SK-N-SH (cell line): Measurements from ENCODE around the gene ZMIZ1. TPM values are rescaled to one million over a fixed set of nuclear protein-coding genes. Genes with fewer than 3 reads are reported as not detected.

Experiments
- CTCF ChIA-PET: fragments of 300-600, 350-600 bp; formaldehyde crosslinking; extraction: SDS; loops from one replicate; lab custom pipeline; 2021; lab: Yijun Ruan, JAX
- POLR2A ChIA-PET: fragments of 350-600 bp; sonication (Branson Sonifier 250); formaldehyde crosslinking; extraction: SDS; loops from one replicate; lab custom pipeline; 2020; ENCODE audit warnings: antibody characterized with exemption, inconsistent platforms; lab: Yijun Ruan, JAX
- DNase-seq: peaks from one replicate; pipeline ENCODE4 v3.0.0; 2012
- H2AFZ ChIP-seq: fragments of 200-600 bp; sonication (generic); 2 replicates; pipeline ENCODE4 v1.8.1; 2016; ENCODE audit warnings: antibody characterized with exemption, mild to moderate bottlenecking, low read depth
- H3F3A ChIP-seq: fragments of 200-600 bp; sonication (generic); replicated peaks from 2 replicates; pipeline ENCODE3; 2016; ENCODE audit warnings: antibody characterized with exemption, mild to moderate bottlenecking; ENCODE audit not compliant: insufficient read depth
- H3K27ac ChIP-seq, 2 experiments: fragments of 200-500 bp in 1 of 2; fragments of 200-600 bp in 1 of 2; sonication (Bioruptor generic) in 1 of 2; sonication (generic), shearing (Covaris generic) in 1 of 2; 2 replicates each; pipeline versions ENCODE4 v1.5.1 to v1.6.1; 2014 to 2016; ENCODE audit warnings: low read depth in 2 of 2, inconsistent platforms in 1 of 2, low read length in 1 of 2, mild to moderate bottlenecking in 1 of 2, mixed read lengths in 1 of 2
- H3K27me3 ChIP-seq: fragments of 200-600 bp; sonication (generic), shearing (Covaris generic); 2 replicates; pipeline ENCODE4 v1.6.1; 2016; ENCODE audit warnings: mixed run types; ENCODE audit not compliant: insufficient read depth
- H3K36me3 ChIP-seq, 2 experiments: fragments of 200-500 bp in 1 of 2; fragments of 200-600 bp in 1 of 2; sonication (Bioruptor generic) in 1 of 2; sonication (generic) in 1 of 2; replicated peaks in 1 of 2; 2 replicates each; pipeline versions ENCODE3 to v1.5.1; 2014 to 2016; ENCODE audit warnings: low read length in 1 of 2, mild to moderate bottlenecking in 1 of 2; ENCODE audit not compliant: insufficient read depth in 2 of 2, control insufficient read depth in 1 of 2
- H3K4me1 ChIP-seq, 2 experiments: fragments of 200-500 bp in 1 of 2; fragments of 200-600 bp in 1 of 2; sonication (Bioruptor generic) in 1 of 2; sonication (generic), shearing (Covaris generic) in 1 of 2; 2 replicates each; pipeline versions ENCODE4 v1.5.1 to v1.6.1; 2014 to 2016; ENCODE audit warnings: low read depth in 1 of 2, low read length in 1 of 2, mixed run types in 1 of 2; ENCODE audit not compliant: insufficient read depth in 2 of 2, control insufficient read depth in 1 of 2
- H3K4me2 ChIP-seq: fragments of 200-600 bp; sonication (generic), shearing (Covaris generic); 2 replicates; pipeline ENCODE4 v1.6.1; 2017; ENCODE audit warnings: mixed run types
- H3K4me3 ChIP-seq, 2 experiments: fragments of 200-500 bp in 1 of 2; fragments of 200-600 bp in 1 of 2; sonication (Bioruptor generic) in 1 of 2; sonication (generic), shearing (Covaris generic) in 1 of 2; 2 replicates each; pipeline versions ENCODE4 v1.5.1 to v1.8.1; 2014 to 2016; ENCODE audit warnings: low read depth in 2 of 2, inconsistent platforms in 1 of 2, low read length in 1 of 2, mild to moderate bottlenecking in 1 of 2, mixed read lengths in 1 of 2, moderate library complexity in 1 of 2
- H3K79me2 ChIP-seq: fragments of 200-600 bp; sonication (generic); 2 replicates; pipeline ENCODE4 v1.8.1; 2017; ENCODE audit warnings: mild to moderate bottlenecking; ENCODE audit not compliant: insufficient read depth
- H3K9ac ChIP-seq: fragments of 200-600 bp; sonication (generic); 2 replicates; pipeline ENCODE4 v1.6.1; 2017; ENCODE audit warnings: mixed run types
- H3K9me2 ChIP-seq: fragments of 200-600 bp; sonication (generic); 2 replicates; pipeline ENCODE4 v1.6.1; 2017; ENCODE audit warnings: mixed run types
- H3K9me3 ChIP-seq: fragments of 200-600 bp; sonication (generic); 2 replicates; pipeline ENCODE4 v1.6.1; 2017; ENCODE audit warnings: mixed run types, mild to moderate bottlenecking, moderate library complexity
- H4K20me1 ChIP-seq: fragments of 200-600 bp; sonication (generic); 2 replicates; pipeline ENCODE4 v1.6.1; 2017; ENCODE audit warnings: mild to moderate bottlenecking, mixed run types; ENCODE audit not compliant: insufficient read depth
- CHD2 ChIP-seq: fragments of 150-350 bp; IDR thresholded peaks from 2 replicates; pipeline ENCODE4 v1.6.1; 2018; ENCODE audit warnings: low read length; ENCODE audit not compliant: partially characterized antibody
- EP300 ChIP-seq, 2 experiments: IDR thresholded peaks; 2 replicates each; pipeline versions ENCODE4 v1.4.0 to v1.6.1; 2012; ENCODE audit warnings: borderline replicate concordance in 1 of 2, low read depth in 1 of 2, low read length in 1 of 2
- EZH2phosphoT487 ChIP-seq: fragments of 200-600 bp; sonication (generic); IDR thresholded peaks from 2 replicates; pipeline ENCODE4 v1.6.1; 2017; ENCODE audit warnings: low read depth, mixed run types, mild to moderate bottlenecking, antibody characterized with exemption, moderate library complexity, borderline replicate concordance
- FOSL2 ChIP-seq: IDR thresholded peaks from 2 replicates; pipeline ENCODE4 v1.4.0; 2012; ENCODE audit warnings: low read depth, mild to moderate bottlenecking, moderate library complexity, borderline replicate concordance
- FOXJ3 ChIP-seq: sonication (generic); formaldehyde crosslinking; IDR thresholded peaks from 2 replicates; pipeline ENCODE4 v1.5.1; 2020; ENCODE audit warnings: mild to moderate bottlenecking, missing genetic modification reagents
- GABPA ChIP-seq: IDR thresholded peaks from 2 replicates; pipeline ENCODE4 v1.4.0; 2012; ENCODE audit warnings: low read depth, mild to moderate bottlenecking
- JUND ChIP-seq: IDR thresholded peaks from 2 replicates; pipeline ENCODE4 v1.4.0; 2012
- MXI1 ChIP-seq: IDR thresholded peaks from 2 replicates; pipeline ENCODE4 v1.6.1; 2012; ENCODE audit warnings: mild to moderate bottlenecking, low read depth, low read length, improper control_type of control experiment
- POLR2AphosphoS5 ChIP-seq: IDR thresholded peaks from 2 replicates; pipeline ENCODE4 v1.6.1; 2012; ENCODE audit warnings: low read depth, low read length
- REST ChIP-seq: IDR thresholded peaks from 2 replicates; pipeline ENCODE4 v1.6.1; 2012; ENCODE audit warnings: mild to moderate bottlenecking, low read depth, low read length, moderate library complexity
- RXRA ChIP-seq: IDR thresholded peaks from 2 replicates; pipeline ENCODE4 v1.4.0; 2012; ENCODE audit warnings: low read depth, mild to moderate bottlenecking, borderline replicate concordance
- SIN3A ChIP-seq: IDR thresholded peaks from 2 replicates; pipeline ENCODE4 v1.6.1; 2012; ENCODE audit warnings: low read depth, mild to moderate bottlenecking, low read length, moderate library complexity, borderline replicate concordance
- SMC3 ChIP-seq: IDR thresholded peaks from 2 replicates; pipeline ENCODE4 v1.6.1; 2012; ENCODE audit warnings: low read depth, low read length, improper control_type of control experiment
- TAF1 ChIP-seq: IDR thresholded peaks from 2 replicates; pipeline ENCODE4 v1.6.1; 2012; ENCODE audit warnings: low read depth, mild to moderate bottlenecking, low read length, moderate library complexity, borderline replicate concordance
- TCF12 ChIP-seq: IDR thresholded peaks from 2 replicates; pipeline ENCODE4 v1.4.0; 2012
- USF1 ChIP-seq: IDR thresholded peaks from 2 replicates; pipeline ENCODE4 v1.4.0; 2012; ENCODE audit warnings: low read depth, borderline replicate concordance
- USF2 ChIP-seq: fragments of 150-350 bp; IDR thresholded peaks from 2 replicates; pipeline ENCODE4 v1.6.1; 2017; ENCODE audit warnings: antibody characterized with exemption, low read length, low read depth, borderline replicate concordance
- ZBTB33 ChIP-seq: IDR thresholded peaks from 2 replicates; pipeline ENCODE4 v1.4.0; 2012; ENCODE audit warnings: low read depth, borderline replicate concordance
- WGBS: methylation state at CpG from one replicate; pipeline ENCODE4 v1.1.6; 2017; ENCODE audit warnings: low lambda C conversion rate; 5-methylcytosine and 5-hydroxymethylcytosine counted together
- polyA plus RNA-seq, 3 experiments: library from polyadenylated mRNA; depleted of rRNA; stranded (reverse); fragments of >200 nt; gene quantifications; 2 replicates each; pipeline ENCODE4 v1.2.3, GENCODE V29; 2012
- TF ChIP-seq, protein P1 (sequence below): fragments of 150-350 bp; IDR thresholded peaks from 2 replicates; pipeline ENCODE4 v1.6.1; 2016; ENCODE audit warnings: mild to moderate bottlenecking, low read depth, low read length
- TF ChIP-seq, protein P2 (sequence below): fragments of 200-600 bp; sonication (generic); IDR thresholded peaks from 2 replicates; pipeline ENCODE4 v1.6.1; 2017; ENCODE audit warnings: antibody characterized with exemption, mild to moderate bottlenecking, moderate library complexity

ZMIZ1 gene
- polyA plus RNA-seq, 1 of the 3 experiments (the other 2 are of a cell fraction) = 23.5 TPM

DNA sequence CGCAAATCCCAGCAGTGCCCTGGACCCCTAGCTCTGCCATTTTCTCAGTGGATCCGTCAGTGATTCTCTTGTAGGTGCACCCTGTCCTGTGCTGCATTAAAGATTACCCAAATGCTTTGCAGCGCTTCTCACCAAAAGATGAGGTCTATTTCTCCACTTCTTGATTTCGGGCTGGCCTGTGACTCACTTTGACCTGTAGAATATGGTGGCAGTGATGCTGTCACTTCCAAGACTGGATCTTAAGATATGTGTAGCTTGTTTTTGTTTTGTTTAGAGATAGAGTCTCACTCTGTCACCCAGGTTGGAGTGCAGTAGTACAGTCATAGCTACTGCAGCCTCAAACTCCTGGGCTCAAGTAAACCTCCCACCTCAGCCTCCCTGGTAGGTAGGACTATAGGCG is 37.0 kb upstream of the ZMIZ1 start:
- POLR2A ChIA-PET = no interaction called here
- Histone ChIP-seq H3K36me3 (no peaks in the 10 kb centered on the region), H2AFZ (no peak overlapping the region), H3K9me3 (no peaks in the 10 kb centered on the region), H4K20me1 (no peaks in the 10 kb centered on the region), H3K27me3 (no peaks in the 10 kb centered on the region), H3K4me1 (peaks cover 0 to 20% of the 10 kb centered on the region in 2 experiments; a peak in 1 of 4 replicates), H3K79me2 (no peaks in the 10 kb centered on the region), H3F3A (no peaks in the 10 kb centered on the region), H3K27ac (no peak overlapping the region), H3K9ac (no peak overlapping the region), H3K4me2 (no peak overlapping the region), H3K9me2 (no peaks in the 10 kb centered on the region), H3K4me3 (no peak overlapping the region)
- TF ChIP-seq ZBTB33 (no peak), MXI1 (no peak), USF1 (no peak), TCF12 (no peak), JUND (no peak), POLR2AphosphoS5 (no peak), REST (no peak), FOSL2 (no peak), GABPA (no peak), EZH2phosphoT487 (no peak), TAF1 (no peak), USF2 (no peak), SIN3A (no peak), RXRA (no peak), EP300 (IDR thresholded peaks at IDR 0.05; ENCODE audit: borderline replicate concordance in 1 of 2, low read depth in 1 of 2, low read length in 1 of 2) (no peak), FOXJ3 (CRISPR knock-in tag) (no peak), CHD2 (no peak), SMC3 (no peak)
- TF ChIP-seq, protein P1, sequence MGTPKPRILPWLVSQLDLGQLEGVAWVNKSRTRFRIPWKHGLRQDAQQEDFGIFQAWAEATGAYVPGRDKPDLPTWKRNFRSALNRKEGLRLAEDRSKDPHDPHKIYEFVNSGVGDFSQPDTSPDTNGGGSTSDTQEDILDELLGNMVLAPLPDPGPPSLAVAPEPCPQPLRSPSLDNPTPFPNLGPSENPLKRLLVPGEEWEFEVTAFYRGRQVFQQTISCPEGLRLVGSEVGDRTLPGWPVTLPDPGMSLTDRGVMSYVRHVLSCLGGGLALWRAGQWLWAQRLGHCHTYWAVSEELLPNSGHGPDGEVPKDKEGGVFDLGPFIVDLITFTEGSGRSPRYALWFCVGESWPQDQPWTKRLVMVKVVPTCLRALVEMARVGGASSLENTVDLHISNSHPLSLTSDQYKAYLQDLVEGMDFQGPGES = no peak
- TF ChIP-seq, protein P2, sequence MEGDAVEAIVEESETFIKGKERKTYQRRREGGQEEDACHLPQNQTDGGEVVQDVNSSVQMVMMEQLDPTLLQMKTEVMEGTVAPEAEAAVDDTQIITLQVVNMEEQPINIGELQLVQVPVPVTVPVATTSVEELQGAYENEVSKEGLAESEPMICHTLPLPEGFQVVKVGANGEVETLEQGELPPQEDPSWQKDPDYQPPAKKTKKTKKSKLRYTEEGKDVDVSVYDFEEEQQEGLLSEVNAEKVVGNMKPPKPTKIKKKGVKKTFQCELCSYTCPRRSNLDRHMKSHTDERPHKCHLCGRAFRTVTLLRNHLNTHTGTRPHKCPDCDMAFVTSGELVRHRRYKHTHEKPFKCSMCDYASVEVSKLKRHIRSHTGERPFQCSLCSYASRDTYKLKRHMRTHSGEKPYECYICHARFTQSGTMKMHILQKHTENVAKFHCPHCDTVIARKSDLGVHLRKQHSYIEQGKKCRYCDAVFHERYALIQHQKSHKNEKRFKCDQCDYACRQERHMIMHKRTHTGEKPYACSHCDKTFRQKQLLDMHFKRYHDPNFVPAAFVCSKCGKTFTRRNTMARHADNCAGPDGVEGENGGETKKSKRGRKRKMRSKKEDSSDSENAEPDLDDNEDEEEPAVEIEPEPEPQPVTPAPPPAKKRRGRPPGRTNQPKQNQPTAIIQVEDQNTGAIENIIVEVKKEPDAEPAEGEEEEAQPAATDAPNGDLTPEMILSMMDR = no peak
- 91% methylated on average over 5 of the region's 5 CpGs for WGBS
- CTCF ChIA-PET = interaction anchor here (0.7 to 1.1 kb wide), 2 partner anchors 25 to 171 kb away, joined by 3 to 4 read pairs; no protein-coding TSS in a partner anchor
- no peak for DNase-seq
